ENCODE data around the gene GPRC5D.
A peak's percentile ranks its signal among the peaks of the same experiment; 100 is the strongest.

The GPRC5D gene

DNA sequence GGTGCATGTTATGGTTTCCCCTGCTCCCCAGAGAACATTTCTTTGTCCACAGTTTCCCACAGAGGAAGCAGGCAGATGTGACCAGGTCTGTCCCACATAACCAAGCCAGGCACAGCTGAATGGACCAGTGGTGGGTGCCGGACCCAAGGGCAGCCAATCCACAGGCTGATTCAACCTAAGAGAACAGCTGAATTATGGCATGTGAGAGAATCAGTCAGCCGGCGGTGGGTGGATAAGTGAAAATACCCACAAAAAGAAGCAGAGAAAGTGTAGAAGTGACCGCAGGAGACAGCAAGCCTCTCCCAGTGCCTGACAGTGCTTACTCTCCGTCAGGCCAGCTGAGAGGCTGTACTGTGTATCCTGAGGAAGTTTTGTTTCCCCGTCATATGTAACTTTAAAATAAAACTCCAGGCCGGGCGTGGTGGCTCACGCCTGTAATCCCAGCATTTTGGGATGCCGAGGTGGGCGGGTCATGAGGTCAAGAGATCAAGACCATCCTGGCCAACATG, 14.9 kb downstream of the GPRC5D start:
- no peak for DNase-seq (ENCODE audit: low read depth)

- DNase-seq (ENCODE audit: low read depth): no peak
Observed at GRCh38 chr12:12934556-12934955, 17.4 kb downstream of the GPRC5D start.

DNA sequence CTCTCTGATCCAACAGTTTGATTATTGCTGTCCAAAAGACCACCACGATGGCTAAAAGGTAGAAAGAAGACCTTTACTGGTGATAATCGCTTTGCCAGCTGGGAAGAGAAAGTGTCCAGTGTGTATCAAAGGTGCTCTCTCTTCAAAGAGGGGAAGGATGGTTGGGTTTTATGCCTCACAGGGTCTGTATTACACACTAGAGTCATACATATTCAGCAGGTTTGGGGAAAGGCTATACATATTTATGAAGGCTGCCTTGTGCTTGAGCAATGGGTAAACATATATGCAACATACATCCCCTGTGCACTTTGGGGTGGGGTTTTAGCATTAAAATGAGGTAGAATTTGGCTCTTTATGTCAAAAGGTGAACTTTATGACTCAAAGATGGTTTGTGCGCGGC, 18.2 kb downstream of the GPRC5D start:
- no peak for DNase-seq (ENCODE audit: low read depth)

DNA sequence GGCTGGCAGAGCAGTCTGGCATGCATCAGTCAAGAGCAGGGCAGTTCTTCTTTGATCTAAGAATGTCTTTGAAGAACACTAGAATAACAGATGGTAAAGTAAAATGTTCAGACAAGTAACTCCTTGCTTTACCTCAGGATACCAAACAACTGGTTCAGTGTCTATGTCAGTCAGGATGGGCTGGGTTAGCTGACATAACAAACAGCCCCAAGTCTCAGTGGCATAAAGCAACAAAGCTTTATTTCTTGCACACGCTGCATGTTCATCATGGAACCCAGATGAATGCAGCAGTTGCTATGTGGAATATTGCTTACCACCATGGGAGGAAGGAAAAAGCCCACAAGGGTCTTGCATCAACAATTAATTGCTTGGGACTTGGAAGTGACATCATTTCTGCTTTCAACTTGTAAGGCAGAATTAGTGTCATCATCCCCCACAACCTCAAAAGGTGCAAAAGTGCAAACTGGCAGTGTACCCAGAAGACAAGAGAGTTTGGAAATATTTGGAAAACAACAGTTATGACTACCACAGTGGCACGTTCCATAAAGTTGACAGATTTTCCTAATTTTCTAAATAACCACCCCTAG, 21.2 kb downstream of the GPRC5D start:
- DNase-seq (ENCODE audit: low read depth): no peak

- DNase-seq (ENCODE audit: low read depth): no peak
Observed at GRCh38 chr12:12929696-12930095, 22.3 kb downstream of the GPRC5D start.

DNA sequence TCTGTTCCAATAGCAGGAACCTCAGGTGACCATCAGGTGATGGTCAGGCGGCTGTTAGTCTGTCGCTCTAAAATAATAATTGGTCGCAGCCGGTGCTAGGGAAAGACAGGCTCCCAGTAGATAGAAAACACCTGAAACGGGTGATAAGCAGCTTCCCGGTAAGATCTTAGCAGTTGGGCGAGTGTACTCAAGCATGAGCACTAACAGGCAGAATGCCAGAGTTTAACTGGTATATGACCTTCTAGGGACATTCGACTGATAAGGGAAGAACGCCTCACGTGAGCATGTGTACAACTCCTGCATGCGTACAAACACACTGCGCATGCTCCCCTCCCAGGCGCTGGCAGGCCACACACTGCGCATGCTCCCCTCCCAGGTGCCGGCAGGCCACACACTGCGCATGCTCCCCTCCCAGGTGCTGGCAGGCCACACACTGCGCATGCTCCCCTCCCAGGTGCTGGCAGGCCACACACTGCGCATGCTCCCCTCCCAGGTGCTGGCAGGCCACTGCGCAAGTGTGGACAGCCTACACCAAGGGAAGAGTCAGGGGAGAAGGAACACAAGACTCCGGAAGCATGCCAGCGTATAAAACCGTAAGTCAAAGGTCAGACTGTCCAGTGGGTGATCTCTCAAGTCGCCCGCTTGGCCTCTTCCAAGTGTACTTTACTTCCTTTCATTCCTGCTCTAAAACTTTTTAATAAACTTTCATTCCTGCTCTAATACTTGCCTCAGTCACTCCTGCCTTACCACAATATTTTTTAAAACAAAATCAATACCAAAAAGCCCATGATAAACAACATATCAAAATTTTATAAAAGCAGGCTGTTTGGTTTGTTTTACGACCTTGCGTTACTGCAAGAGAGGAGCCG, 24.5 kb downstream of the GPRC5D start:
- DNase-seq (ENCODE audit: low read depth): no peak

- DNase-seq (ENCODE audit: low read depth): no peak
Observed at GRCh38 chr12:12926571-12927071, 25.3 kb downstream of the GPRC5D start.

- peak; percentile 53 for DNase-seq (ENCODE audit: low read depth)
Observed at GRCh38 chr12:12925388-12925787, 26.6 kb downstream of the GPRC5D start.

- no peak for DNase-seq (ENCODE audit: low read depth)
Observed at GRCh38 chr12:12924169-12924568, 27.8 kb downstream of the GPRC5D start.

DNA sequence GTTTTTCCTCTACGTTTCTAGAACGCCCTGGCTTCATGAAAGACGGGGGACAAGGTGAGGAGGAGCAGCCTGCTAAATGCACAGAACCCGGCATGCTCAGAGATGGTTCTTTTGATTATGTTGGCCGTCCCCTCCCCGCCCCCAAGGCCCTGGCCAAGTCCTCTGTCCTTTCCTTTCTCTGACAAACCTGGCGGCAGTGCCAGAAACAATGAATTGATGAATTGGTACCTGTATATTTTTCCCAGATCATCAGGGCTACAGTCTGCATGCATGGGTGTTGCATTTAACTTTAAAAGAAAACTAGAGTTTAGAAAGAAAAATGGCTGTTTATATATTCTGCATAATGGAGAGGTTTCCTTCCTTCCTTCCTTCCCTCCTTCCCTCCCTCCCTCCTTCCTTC, 29.0 kb downstream of the GPRC5D start:
- no peak for DNase-seq (ENCODE audit: low read depth)

- DNase-seq (ENCODE audit: low read depth): peak; percentile 62
Observed at GRCh38 chr12:12922191-12922616, 29.8 kb downstream of the GPRC5D start.

GRCh38 chr12:12919666-12920435, 32.1 kb downstream of the GPRC5D start:
- DNase-seq (ENCODE audit: low read depth): no peak

DNA sequence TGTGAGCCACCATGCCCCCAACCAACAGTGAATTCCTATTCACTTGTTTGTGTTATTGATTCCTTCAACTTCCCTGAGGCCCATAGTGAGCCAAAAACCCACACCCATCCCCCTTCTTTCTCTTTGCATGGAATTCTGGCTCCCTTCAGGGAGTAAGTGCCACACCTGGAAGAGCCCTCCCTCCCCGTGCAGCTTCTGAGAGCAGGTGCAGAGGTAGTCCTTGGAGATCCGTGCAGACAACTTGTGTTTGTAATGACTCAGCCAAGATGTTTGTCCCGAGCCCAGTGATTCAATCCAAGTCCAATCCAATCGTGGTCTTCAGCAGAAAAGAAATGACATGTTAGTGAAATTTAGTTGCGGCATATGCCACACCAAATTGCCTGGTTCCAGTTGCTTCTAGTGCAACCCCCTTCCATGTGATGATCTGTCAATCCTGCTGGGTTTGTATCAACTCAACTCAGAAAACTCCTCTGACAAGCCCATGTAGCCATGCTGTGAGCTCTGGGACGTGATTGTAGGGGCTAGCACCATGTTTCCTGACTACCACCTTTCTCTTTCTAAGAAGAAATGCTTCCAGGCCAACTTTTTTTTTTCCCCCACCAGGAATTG, 33.1 kb downstream of the GPRC5D start:
- no peak for DNase-seq (ENCODE audit: low read depth)

DNA sequence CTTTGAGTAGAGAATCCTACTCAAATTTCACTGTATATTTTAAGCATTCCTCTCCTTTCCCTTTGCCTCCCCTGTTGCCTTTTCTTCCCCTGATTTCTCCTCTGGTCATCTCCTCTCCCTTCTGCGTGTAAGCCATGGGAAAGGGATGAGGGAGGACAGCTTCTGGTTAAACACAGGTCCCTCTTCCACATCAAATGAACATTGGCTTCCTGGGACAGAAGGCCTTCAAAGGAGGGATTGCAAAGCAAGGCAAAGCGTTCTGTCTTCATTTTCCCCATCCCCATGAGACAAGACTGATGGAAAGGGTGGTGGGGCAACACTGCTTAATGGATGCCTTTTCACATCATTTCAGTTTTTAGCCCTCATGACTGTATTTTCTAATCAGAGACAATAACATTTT, 34.5 kb downstream of the GPRC5D start:
- no peak for DNase-seq (ENCODE audit: low read depth)

DNA sequence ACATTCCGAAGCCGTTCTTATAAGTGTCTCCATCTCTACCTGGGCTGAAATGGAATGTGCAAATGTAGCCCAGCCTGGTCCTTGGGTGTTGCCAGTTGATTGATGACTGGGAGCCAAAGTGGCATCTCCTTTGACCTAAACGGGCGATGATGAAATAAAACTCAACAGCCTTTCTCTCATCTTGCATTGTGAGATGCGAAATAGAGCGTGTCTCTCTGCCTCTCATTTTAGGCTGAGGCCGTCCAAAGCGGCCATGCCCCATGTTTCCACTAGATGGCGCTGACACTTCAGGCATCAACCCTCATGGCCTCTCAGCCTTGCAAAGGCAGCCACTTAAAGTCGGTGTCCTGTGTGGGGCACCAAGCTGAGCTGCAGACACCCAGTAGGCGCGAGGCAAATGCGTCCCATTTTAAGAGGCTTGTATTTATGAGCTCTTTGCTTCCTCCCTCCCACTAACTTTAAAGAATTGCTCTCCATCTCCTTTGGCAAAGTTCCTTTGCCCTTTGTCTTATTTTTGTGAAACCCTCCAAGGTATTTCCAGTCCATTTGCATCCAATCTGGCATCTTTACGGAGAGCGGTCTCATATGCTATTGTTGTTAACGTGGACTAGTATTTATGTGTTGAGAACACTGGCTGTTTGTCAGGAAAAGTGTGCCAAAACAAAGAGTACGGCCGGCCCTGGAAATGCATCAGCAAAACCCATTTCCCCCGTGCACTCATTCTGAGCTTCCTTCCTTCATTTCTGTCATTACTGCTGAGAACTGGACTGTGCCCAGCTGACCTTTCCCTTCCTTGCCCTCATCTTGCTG, 35.6 kb downstream of the GPRC5D start:
- peak; percentile 81 for DNase-seq (ENCODE audit: low read depth)

DNA sequence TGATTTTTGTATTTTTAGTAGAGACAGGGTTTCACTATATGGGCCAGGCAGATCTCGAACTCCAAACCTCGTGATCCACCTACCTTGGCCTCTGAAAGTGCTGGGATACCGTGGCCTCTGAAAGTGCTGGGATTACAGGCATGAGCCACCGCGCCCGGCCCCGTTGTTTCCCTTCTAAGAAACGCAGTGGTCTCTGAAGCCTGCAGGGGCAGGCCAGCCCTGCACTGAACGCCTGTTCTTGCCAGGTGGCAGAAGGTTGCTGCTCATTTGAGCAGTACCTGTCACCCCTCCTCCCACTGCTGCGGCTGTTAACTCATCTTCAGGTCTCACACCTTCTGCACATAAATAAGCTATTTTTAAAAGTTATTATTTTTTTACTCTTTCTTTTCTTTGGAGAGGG, 36.3 kb downstream of the GPRC5D start:
- DNase-seq (ENCODE audit: low read depth): no peak

DNA sequence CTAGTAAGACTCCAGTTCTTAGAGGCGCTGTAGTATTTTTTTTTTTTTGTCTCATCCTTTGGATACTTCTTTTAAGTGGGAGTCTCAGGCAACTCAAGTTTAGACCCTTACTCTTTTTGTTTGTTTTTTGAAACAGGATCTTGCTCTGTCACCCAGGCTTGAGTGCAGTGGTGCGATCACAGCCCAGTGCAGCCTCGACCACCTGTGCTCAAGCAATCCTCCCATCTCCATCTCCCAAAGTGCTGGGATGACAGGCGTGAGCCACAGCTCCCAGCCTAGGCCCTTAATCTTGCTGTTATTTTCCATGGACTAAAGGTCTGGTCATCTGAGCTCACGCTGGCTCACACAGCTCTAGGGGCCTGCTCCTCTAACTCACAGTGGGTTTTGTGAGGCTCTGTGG, 39.3 kb downstream of the GPRC5D start:
- no peak for DNase-seq (ENCODE audit: low read depth)

GRCh38 chr12:12909995-12910420, 42.0 kb downstream of the GPRC5D start:
- no peak for DNase-seq (ENCODE audit: low read depth)

- DNase-seq (ENCODE audit: low read depth): no peak
Observed at GRCh38 chr12:12909228-12909994, 42.6 kb downstream of the GPRC5D start.

GRCh38 chr12:12908711-12909110, 43.3 kb downstream of the GPRC5D start:
- DNase-seq (ENCODE audit: low read depth): no peak

Measured in fibroblast of gingiva (primary cell).